Activated T-cell treated with anti-CD3 and anti-CD28 coated beads, Interleukin-2, amount 50 U/mL, for 24 hours (primary cell): ENCODE results near the gene ANKRD42.
A peak's percentile ranks its signal among the peaks of the same experiment; 100 is the strongest.
"Not testable (repeated sequence)": the region's sequence is repeated elsewhere in the genome, so short reads cannot be mapped to it uniquely, and the experiment has no call there.

ENCODE experiments used
- DNase-seq: peaks from one replicate; pipeline ENCODE4 v3.0.0-alpha.2; 2020
- H3K27ac Mint-ChIP-seq: 2 replicates; pipeline ENCODE4 v1.8.0; 2020; ENCODE audit warnings: mild to moderate bottlenecking, mixed read lengths
- H3K27me3 Mint-ChIP-seq: 2 replicates; pipeline ENCODE4 v1.8.0; 2020; ENCODE audit warnings: mixed read lengths
- H3K36me3 Mint-ChIP-seq: 2 replicates; pipeline ENCODE4 v1.8.0; 2020; ENCODE audit warnings: low read depth, mixed read lengths
- H3K4me1 Mint-ChIP-seq: 2 replicates; pipeline ENCODE4 v1.8.0; 2020; ENCODE audit warnings: low read depth, mixed read lengths
- H3K4me3 Mint-ChIP-seq: 2 replicates; pipeline ENCODE4 v1.8.0; 2020; ENCODE audit warnings: mild to moderate bottlenecking, moderate library complexity, mixed read lengths
- H3K9me3 Mint-ChIP-seq: 2 replicates; pipeline ENCODE4 v1.8.0; 2020; ENCODE audit warnings: mixed read lengths

ANKRD42 gene

DNA sequence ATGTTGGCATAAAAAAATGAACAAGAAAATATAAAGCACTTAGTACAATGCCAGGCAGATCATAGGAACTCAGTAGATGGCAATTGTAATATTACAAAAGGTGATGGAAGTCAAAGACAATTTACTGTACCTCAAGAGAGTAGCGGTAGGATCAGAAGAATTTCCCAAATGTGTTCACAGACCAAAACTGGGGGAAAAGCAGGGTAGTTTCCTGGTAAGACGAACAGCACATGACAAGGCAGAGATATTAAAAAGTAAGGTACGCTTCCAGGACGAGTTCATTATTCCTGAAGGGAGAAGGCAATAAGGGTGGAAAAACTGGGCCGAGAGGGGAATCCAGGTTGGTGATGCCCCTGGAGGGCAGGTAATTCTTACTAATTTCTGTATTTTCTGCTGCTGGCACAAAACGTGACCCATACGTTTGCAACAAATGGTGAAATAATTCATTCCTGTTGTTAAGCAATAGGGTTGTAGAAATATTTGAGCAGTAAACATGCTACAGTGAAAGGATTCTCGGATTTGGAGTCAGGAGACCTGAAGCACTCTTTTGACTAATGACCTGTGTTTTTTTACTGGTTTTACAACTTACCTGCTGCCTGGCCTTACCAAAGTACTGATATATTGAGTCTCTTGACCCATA lies 786 bp upstream of the ANKRD42 start:
- peaks cover 46% of the 10 kb centered on the region for H3K4me1 Mint-ChIP-seq

DNA sequence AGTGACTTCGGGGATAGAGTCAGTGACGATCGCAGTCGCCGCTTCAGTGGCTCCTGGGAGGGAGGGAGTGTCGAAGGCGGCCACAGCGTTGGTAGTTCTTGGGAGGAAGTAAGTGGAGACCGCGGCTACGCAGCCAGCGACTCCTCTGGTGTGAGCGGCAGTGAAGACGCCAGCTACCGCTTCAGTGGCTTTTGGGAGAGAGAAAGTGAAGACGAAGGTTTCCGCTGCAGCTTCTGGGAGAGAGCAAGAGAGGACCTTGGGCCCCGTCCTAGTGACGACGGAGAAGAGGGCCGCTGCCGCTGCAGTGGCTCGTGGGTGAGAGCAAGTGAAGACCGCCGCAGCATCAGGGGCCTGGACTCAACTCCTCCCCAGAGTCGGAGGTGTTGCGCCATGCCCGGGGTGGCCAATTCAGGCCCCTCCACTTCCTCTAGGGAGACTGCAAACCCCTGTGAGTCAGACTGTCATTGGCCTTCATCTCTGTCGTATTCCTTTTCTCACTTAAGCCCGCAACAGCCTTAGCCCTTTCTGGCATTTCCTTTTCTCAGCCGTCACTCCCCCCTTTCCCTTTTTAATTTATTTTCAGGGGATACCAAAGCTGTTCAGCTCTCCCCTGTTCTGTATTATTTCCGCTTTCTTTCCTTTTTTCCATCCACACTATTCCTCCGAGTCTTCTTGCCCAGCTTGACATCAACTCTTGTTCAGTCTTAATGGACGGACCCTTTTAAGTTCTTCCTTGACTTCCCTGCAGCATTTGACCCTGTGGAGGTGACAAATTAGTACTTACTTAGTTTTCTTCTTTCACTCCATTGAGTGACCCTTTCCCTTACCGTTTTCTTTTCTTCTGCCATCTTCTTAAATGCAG lies 1.0 kb downstream of the ANKRD42 start:
- Mint-ChIP-seq H3K27me3 (no peaks in the 10 kb centered on the region), H3K27ac (peak overlapping the region; percentile 97), H3K4me1 (peaks cover 43% of the 10 kb centered on the region), H3K36me3 (peaks cover 54% of the 10 kb centered on the region), H3K9me3 (no peaks in the 10 kb centered on the region), H3K4me3 (peak overlapping the region; percentile 94)
- peak; percentile 68 for DNase-seq

More for the DNA sequence above, 786 bp upstream of the ANKRD42 start:
- Mint-ChIP-seq H3K4me3 (peak overlapping the region; percentile 94), H3K9me3 (no peaks in the 10 kb centered on the region), H3K36me3 (peaks cover 66% of the 10 kb centered on the region), H3K27me3 (no peaks in the 10 kb centered on the region), H3K27ac (peak overlapping the region; percentile 97)
- no peak for DNase-seq

DNA sequence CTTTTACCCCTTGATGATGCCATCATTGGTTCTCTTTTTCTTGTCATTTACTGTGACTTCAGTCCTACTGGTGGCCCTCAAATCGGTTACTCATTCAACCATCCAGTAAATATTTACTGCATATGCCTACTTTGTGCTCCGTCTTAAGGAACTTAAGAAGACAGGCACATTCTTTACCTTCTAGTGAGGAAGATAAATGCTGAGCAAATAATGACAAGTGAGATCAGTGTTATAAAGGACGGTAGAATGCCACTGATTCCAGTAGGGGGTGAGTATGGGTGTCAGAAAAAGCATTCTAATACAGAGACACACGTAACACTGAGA lies 1.6 kb downstream of the ANKRD42 start:
- Mint-ChIP-seq H3K9me3 (no peaks in the 10 kb centered on the region), H3K4me1 (peaks cover 48% of the 10 kb centered on the region), H3K27me3 (no peaks in the 10 kb centered on the region), H3K4me3 (peak overlapping the region; percentile 94), H3K27ac (peak overlapping the region; percentile 97), H3K36me3 (peaks cover 53% of the 10 kb centered on the region)
- no peak for DNase-seq

DNA sequence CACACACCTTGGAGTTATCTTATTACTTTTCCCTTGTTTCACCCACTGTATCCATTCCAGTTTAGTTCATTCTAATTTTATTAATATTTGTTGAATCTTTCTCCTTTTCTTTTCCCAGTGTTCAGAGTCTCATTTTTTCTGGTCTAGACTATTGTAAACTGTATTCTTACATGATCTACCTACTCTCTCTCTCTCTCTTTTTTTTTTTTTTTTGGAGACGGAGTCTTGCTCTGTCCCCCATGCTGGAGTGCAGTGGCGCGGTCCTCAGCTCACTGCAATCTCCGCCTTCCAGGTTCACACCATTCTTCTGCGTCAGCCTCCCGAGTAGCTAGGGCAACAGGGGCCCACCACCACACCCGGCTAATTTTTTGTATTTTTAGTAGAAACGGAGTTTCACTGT lies 2.1 kb downstream of the ANKRD42 start:
- H3K27ac Mint-ChIP-seq = no peak overlapping the region
- H3K4me3 Mint-ChIP-seq = peak overlapping the region; percentile 94
- no peaks in the 10 kb centered on the region for H3K27me3 Mint-ChIP-seq
- H3K4me1 Mint-ChIP-seq = peaks cover 48% of the 10 kb centered on the region
- DNase-seq = no peak
- peaks cover 51% of the 10 kb centered on the region for H3K36me3 Mint-ChIP-seq
- H3K9me3 Mint-ChIP-seq = no peaks in the 10 kb centered on the region

DNA sequence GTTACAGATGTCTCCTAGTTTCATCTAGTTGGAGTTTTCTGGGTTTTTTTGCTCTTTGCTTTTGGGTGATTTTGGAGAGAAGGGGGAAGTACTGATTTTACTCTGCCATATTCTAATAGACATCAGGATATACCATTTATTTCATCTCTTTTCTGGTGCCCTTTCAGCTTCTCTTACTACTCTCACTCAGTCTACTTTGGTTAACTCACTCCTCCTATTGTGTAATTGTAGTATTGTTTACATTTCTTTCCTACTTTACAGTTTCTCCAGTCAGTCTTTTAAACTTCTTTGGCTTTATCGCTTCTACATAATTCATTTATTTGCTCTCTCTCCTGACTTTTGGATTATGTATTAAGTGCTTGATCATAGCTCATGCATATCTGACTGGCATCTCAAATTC lies 6.5 kb downstream of the ANKRD42 start:
- H3K27ac Mint-ChIP-seq = no peak overlapping the region
- H3K4me3 Mint-ChIP-seq = no peak overlapping the region
- H3K27me3 Mint-ChIP-seq = no peaks in the 10 kb centered on the region
- no peak for DNase-seq
- no peaks in the 10 kb centered on the region for H3K9me3 Mint-ChIP-seq
- H3K4me1 Mint-ChIP-seq = peaks cover 27% of the 10 kb centered on the region
- peaks cover 35% of the 10 kb centered on the region for H3K36me3 Mint-ChIP-seq

DNA sequence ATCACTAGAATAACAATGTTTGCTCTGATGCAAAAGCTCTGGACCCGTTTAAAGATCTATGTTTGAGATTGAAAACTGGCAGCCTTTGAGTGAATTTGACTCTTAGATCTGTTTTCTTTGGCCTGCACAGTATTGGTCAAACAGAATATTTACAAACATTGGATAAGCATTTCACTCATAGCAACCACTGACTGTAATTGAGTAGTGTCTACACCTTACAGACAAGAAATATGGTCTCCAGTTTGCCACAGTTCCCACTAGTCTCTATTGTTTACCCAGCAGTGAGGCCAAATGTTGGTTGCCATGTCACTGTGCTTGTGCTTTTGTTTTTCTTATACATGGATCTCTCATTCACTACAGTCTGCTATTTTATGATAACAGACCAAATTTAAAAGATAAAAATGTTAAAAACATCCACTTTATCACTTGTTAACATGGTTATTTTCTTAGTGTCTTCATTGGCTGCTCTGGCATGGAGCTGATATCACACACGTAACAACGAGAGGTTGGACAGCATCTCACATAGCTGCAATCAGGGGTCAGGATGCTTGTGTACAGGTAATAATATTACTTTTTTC lies 12.2 kb downstream of the ANKRD42 start:
- Mint-ChIP-seq H3K36me3 (peaks cover 59% of the 10 kb centered on the region), H3K27me3 (no peaks in the 10 kb centered on the region), H3K9me3 (no peaks in the 10 kb centered on the region), H3K27ac (no peak overlapping the region), H3K4me3 (no peak overlapping the region), H3K4me1 (no peaks in the 10 kb centered on the region)
- no peak for DNase-seq

DNA sequence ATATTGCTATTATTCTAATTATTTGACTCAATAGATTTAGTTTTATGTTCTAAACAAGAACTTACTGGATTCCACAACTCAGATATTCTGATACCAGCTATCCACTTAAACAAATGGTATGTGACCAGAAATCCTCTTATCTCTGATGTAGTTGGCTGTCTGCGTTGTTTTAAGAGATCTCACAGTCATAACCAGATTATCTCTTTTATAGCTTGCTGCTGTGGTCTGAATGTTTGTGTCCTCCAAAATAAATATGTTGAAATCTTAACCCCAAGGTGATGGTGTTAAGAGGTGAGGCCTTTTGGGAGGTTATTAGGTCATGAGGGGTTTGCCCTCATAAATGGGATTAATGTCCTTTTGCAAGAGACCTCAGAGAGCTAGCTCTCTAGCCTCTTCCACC lies 12.7 kb downstream of the ANKRD42 start:
- H3K27me3 Mint-ChIP-seq = no peaks in the 10 kb centered on the region
- H3K27ac Mint-ChIP-seq = no peak overlapping the region
- no peak overlapping the region for H3K4me3 Mint-ChIP-seq
- H3K36me3 Mint-ChIP-seq = peaks cover 58% of the 10 kb centered on the region
- no peaks in the 10 kb centered on the region for H3K9me3 Mint-ChIP-seq
- H3K4me1 Mint-ChIP-seq = no peaks in the 10 kb centered on the region
- DNase-seq = no peak

DNA sequence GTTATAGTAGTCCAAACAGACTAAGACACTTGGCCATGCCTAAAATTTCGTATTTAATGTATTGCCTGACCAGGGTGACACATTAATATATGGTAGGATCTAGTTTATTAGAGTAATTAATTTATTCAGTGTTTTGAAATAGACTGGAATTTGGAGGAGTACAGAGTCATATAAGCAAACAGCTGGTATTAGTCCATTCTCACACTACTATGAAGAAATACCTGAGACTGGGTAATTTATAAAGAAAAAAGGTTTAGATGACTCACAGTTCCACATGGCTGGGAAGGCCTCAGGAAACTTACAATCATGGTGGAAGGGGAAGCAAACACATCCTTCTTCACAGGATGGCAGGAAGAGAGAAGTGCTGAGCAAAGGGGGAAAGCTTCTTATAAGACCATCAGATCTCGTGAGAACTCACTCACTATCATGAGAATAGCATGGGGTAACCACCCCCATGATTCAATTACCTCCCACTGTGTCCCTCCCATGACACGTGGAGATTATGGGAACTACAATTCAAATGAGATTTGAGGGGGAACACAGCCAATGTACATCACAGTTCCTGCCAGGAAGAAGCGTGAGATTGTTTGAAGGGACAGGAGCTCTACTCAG lies 13.4 kb downstream of the ANKRD42 start:
- not testable (repeated sequence) for H3K27me3 Mint-ChIP-seq, H3K4me3 Mint-ChIP-seq, H3K4me1 Mint-ChIP-seq, H3K9me3 Mint-ChIP-seq, DNase-seq, H3K27ac Mint-ChIP-seq
- peaks cover 60% of the 10 kb centered on the region for H3K36me3 Mint-ChIP-seq

DNA sequence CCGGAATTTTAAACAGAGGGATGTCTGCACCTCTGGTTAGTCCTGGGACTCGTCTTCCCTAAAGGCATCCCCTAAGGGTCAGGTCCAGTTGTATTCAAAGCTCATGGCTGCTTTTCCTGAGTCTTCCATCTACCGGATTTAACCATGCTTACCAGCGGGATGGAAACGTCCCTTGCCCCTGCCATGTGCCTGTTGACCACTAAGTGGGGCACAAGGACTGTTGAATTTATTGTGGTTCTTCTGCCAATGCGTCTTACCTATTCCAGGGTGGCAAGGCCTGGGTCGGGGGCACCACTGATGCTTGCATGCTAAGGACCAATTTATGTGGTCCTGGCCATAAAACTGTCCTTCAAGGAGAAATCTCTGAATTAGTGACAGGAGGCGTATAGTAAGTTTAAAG lies 25.6 kb downstream of the ANKRD42 start:
- Mint-ChIP-seq H3K36me3 (peaks cover 2% of the 10 kb centered on the region), H3K4me1 (no peaks in the 10 kb centered on the region), H3K27me3 (no peaks in the 10 kb centered on the region), H3K9me3 (no peaks in the 10 kb centered on the region), H3K27ac (no peak overlapping the region), H3K4me3 (no peak overlapping the region)
- DNase-seq = no peak

DNA sequence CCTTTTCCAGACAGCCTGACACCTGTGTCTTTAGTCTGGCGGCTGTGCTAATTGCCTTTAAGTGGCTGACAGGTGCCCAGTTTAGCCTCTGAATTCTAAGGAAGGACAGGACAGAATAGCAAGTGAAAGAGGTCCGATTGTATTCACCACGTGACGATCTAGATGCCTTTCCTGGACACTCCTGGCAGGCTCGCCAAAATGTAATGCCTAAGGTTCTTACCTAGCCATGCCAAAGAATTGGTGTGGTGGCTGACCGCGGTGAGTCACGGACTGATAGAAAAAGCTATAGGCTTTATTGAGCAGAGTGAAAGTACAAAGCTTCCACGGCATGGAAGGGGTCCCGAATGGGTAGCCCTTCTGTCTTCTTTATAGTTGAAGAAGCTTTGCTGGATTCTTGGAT lies 26.7 kb downstream of the ANKRD42 start:
- Mint-ChIP-seq H3K36me3 (no peaks in the 10 kb centered on the region), H3K27ac (no peak overlapping the region)

DNA sequence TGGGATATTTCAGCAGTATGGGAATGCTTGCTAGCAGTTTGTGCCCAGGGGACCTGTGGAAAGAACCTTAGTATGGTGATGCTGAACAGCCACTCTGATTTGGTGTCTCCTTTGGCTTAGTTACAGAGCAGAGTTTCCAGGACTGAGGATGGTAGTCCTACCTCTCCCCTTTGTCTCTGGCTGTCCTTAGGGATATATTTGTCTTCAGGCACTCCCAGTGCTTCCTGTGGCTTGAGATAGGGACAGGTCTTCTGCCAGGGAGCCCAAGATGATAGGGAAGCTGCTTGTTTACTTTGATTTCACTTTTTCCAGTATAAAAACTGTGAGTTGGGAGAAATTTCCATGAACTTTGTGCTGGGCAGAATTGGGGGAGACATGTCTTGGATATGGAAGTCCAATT lies 28.2 kb downstream of the ANKRD42 start:
- Mint-ChIP-seq H3K4me1 (no peaks in the 10 kb centered on the region), H3K36me3 (no peaks in the 10 kb centered on the region), H3K27me3 (no peaks in the 10 kb centered on the region), H3K4me3 (no peak overlapping the region), H3K9me3 (no peaks in the 10 kb centered on the region), H3K27ac (no peak overlapping the region)
- no peak for DNase-seq

More for the DNA sequence above, 26.7 kb downstream of the ANKRD42 start:
- H3K9me3 Mint-ChIP-seq = no peaks in the 10 kb centered on the region
- H3K4me3 Mint-ChIP-seq = no peak overlapping the region
- no peaks in the 10 kb centered on the region for H3K27me3 Mint-ChIP-seq
- H3K4me1 Mint-ChIP-seq = no peaks in the 10 kb centered on the region
- DNase-seq = no peak

DNA sequence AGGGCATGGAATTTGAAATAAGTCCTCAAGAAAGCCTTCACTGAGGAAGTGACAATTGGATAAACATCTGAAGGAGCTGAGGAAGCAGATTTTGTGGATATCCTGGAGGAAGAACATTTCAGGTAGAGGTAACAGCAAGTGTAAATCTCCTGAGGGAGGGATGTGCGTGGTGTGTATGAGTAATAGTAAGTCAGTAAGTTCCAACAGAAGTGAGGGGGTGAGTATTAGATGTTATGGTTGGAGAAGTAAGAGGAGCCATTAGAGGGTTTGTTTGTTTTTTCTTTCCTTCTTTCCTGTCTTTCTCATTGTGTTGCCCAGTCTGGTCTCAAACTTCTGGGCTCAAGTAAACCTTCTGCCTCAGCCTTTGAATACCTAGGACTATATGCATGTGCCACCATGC lies 29.0 kb downstream of the ANKRD42 start:
- Mint-ChIP-seq H3K36me3 (no peaks in the 10 kb centered on the region), H3K4me3 (no peak overlapping the region), H3K27me3 (no peaks in the 10 kb centered on the region), H3K27ac (no peak overlapping the region), H3K9me3 (no peaks in the 10 kb centered on the region), H3K4me1 (no peaks in the 10 kb centered on the region)
- DNase-seq = no peak

DNA sequence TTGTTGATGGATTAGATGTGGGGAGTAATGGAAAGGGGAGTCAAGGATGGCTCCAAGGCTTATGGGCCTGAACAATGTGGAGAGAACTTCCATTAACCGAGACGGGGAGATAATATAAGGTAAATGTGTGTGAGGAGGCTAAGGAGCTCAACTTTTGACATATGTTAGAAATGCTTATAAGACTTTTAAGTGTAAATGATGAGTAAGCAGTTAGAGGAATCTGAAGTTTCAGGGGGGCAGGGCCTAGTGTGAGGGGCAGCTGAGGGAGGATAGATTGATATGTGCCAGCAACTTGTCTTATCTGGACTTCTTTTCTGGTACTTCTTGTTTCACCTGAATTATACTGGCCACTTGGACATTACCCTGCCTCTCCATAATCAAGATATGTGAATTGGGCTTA lies 29.9 kb downstream of the ANKRD42 start:
- no peaks in the 10 kb centered on the region for H3K27me3 Mint-ChIP-seq
- H3K36me3 Mint-ChIP-seq = no peaks in the 10 kb centered on the region
- H3K9me3 Mint-ChIP-seq = no peaks in the 10 kb centered on the region
- H3K27ac Mint-ChIP-seq = no peak overlapping the region
- no peak overlapping the region for H3K4me3 Mint-ChIP-seq
- no peaks in the 10 kb centered on the region for H3K4me1 Mint-ChIP-seq
- no peak for DNase-seq

DNA sequence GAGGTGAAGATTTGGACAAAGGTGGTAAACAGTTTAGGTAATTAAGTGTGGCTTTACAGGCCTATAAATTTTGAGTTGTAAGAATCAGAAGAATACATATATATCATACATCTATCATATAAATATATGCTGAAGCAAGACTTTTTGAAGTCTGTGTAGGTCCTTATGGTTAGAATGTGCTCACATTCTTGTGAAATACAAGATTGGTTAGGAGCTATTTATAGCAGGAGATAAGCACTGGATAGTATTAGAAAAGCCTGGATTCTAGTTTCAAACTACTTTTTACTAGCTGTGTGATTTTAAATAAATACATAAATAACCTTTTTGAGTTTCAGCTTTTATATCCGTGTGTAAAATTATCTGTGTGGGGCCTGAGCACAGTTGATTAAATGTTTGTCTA lies 42.3 kb downstream of the ANKRD42 start:
- DNase-seq = no peak
- H3K36me3 Mint-ChIP-seq = no peaks in the 10 kb centered on the region
- H3K27me3 Mint-ChIP-seq = no peaks in the 10 kb centered on the region
- H3K27ac Mint-ChIP-seq = no peak overlapping the region
- H3K4me1 Mint-ChIP-seq = no peaks in the 10 kb centered on the region
- H3K9me3 Mint-ChIP-seq = no peaks in the 10 kb centered on the region
- H3K4me3 Mint-ChIP-seq = no peak overlapping the region

DNA sequence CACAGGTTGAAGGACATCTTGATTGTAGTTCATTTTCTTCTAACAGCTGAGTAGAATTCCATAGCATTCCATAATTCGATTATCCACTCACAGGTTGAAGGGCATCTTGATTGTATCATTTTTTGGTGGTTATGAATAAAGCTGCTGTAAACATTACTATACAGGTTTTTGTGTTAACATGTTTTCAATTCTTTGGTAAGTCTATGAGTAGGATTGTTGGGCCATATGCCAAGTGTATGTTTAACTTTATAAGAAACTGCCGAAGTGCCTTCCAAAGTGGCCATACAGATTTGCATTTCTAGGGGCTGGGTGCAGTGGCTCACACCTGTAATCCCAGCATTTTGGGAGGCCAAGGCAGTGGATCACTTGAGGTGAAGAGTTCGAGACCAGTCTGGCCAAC lies 44.6 kb downstream of the ANKRD42 start:
- H3K9me3 Mint-ChIP-seq = no peaks in the 10 kb centered on the region
- DNase-seq = no peak
- no peak overlapping the region for H3K27ac Mint-ChIP-seq
- H3K36me3 Mint-ChIP-seq = no peaks in the 10 kb centered on the region
- no peaks in the 10 kb centered on the region for H3K27me3 Mint-ChIP-seq
- no peak overlapping the region for H3K4me3 Mint-ChIP-seq
- no peaks in the 10 kb centered on the region for H3K4me1 Mint-ChIP-seq
